K562 (cell line): Measurements from ENCODE around the gene PXDC1. TPM values are rescaled to one million over a fixed set of nuclear protein-coding genes. Genes with fewer than 3 reads are reported as not detected.

Source experiments
- ATAC-seq: fragments of 200-7000 bp; cut with Tn5 transposase; 3 replicates; pipeline ENCODE4 v1.9.1; 2020; ENCODE audit warnings: moderate library complexity
- BruUV-seq: library from RNA; stranded (reverse); fragments of 400-500 nt; replicated peaks from 2 replicates; lab custom pipeline; 2021; lab: Mats Ljungman, UMichigan
- CTCF ChIA-PET: fragments of 300-600 bp; formaldehyde crosslinking; extraction: SDS; loops from one replicate; lab custom pipeline; 2021; ENCODE audit warnings: low intra/inter-chr PET ratio; lab: Yijun Ruan, JAX
- POLR2A ChIA-PET: fragments of 300-600, 350-650 bp; sonication (Branson Sonifier 250); formaldehyde crosslinking; extraction: SDS; loops from one replicate; lab custom pipeline; 2021; ENCODE audit warnings: antibody characterized with exemption, inconsistent platforms; lab: Yijun Ruan, JAX
- DNase-seq, 4 experiments: peaks; one replicate each; pipeline versions ENCODE4 v3.0.0 to v3.0.0-alpha.2; 2011 to 2018; ENCODE audit warnings: low spot score in 3 of 4, mixed read lengths in 3 of 4; ENCODE audit errors: extremely low read depth in 1 of 4
- FAIRE-seq: peaks from 2 replicates; lab custom pipeline; 2011; peaks lifted over from hg19 to GRCh38; lab: Jason Lieb, UNC
- H2AFZ ChIP-seq: 2 replicates; pipeline ENCODE4 v1.6.0; 2011; ENCODE audit warnings: low read depth, low read length, control low read depth, inconsistent platforms
- H3K27ac ChIP-seq: fragments of 200-600 bp; 3 replicates; pipeline ENCODE4 v1.8.0; 2011; ENCODE audit warnings: low read depth, mild to moderate bottlenecking, control low read depth, inconsistent platforms, low read length, moderate library complexity, mixed read lengths; ENCODE audit errors: extremely low read depth
- H3K27me3 ChIP-seq, 2 experiments: fragments of 300-600 bp in 1 of 2; 2 replicates in 1 of 2; 3 replicates in 1 of 2; pipeline versions ENCODE4 v1.6.0 to v1.8.0; 2011; ENCODE audit warnings: inconsistent platforms in 2 of 2, low read length in 2 of 2, mild to moderate bottlenecking in 1 of 2, mixed read lengths in 1 of 2, moderate library complexity in 1 of 2; ENCODE audit not compliant: control insufficient read depth in 2 of 2, insufficient read depth in 2 of 2
- H3K36me3 ChIP-seq: fragments of 300-600 bp; 3 replicates; pipeline ENCODE4 v1.8.0; 2011; ENCODE audit warnings: mild to moderate bottlenecking, low read length, inconsistent platforms; ENCODE audit not compliant: control insufficient read depth, insufficient read depth
- H3K4me1 ChIP-seq, 2 experiments: fragments of 200-600 bp in 1 of 2; replicated peaks in 1 of 2; 2 replicates in 1 of 2; 3 replicates in 1 of 2; pipeline versions ENCODE4 v1.5.1 to v1.8.0; 2011; ENCODE audit warnings: inconsistent platforms in 2 of 2, low read length in 2 of 2, mild to moderate bottlenecking in 1 of 2, mixed read lengths in 1 of 2, moderate library complexity in 1 of 2; ENCODE audit not compliant: control insufficient read depth in 2 of 2, insufficient read depth in 2 of 2
- H3K4me2 ChIP-seq: 2 replicates; pipeline ENCODE4 v1.6.1; 2011; ENCODE audit warnings: low read length, control low read depth, inconsistent platforms, mixed read lengths; ENCODE audit not compliant: insufficient read depth
- H3K4me3 ChIP-seq: fragments of 200-600 bp; sonication (generic), shearing (Covaris generic); 2 replicates; pipeline ENCODE4 v1.5.1; 2016; ENCODE audit warnings: control low read depth, inconsistent platforms
- H3K79me2 ChIP-seq: fragments of 200-600 bp; 3 replicates; pipeline ENCODE4 v1.8.0; 2011; ENCODE audit warnings: low read length, inconsistent platforms; ENCODE audit not compliant: control insufficient read depth, insufficient read depth
- H3K9ac ChIP-seq, 2 experiments: 2 replicates each; pipeline versions ENCODE4 v1.6.0 to v1.6.1; 2011; ENCODE audit warnings: low read depth in 2 of 2, low read length in 2 of 2, control low read depth in 1 of 2, inconsistent platforms in 1 of 2, mild to moderate bottlenecking in 1 of 2, mixed read lengths in 1 of 2; ENCODE audit not compliant: insufficient read depth in 1 of 2
- H3K9me1 ChIP-seq: one replicate; pipeline ENCODE4 v1.6.0; 2011; ENCODE audit warnings: inconsistent platforms, mild to moderate bottlenecking, low read length, moderate library complexity; ENCODE audit not compliant: control insufficient read depth, insufficient read depth
- H3K9me3 ChIP-seq: replicated peaks from 2 replicates; pipeline ENCODE4 v1.5.1; 2011; ENCODE audit warnings: low read depth, low read length, inconsistent platforms; ENCODE audit not compliant: control insufficient read depth, insufficient read depth
- H4K20me1 ChIP-seq: replicated peaks from 2 replicates; pipeline ENCODE4 v1.6.1; 2011; ENCODE audit warnings: low read length, inconsistent platforms, mixed read lengths; ENCODE audit not compliant: control insufficient read depth, insufficient read depth
- ADNP ChIP-seq: fragments of 200-800 bp; sonication (Bioruptor generic); IDR thresholded peaks from 2 replicates; pipeline ENCODE4 v1.6.1; 2016; ENCODE audit warnings: missing genetic modification characterization, missing compliant biosample characterization
- ATF1 ChIP-seq, 2 experiments: fragments of 450-650 bp in 1 of 2; IDR thresholded peaks; 2 replicates each; pipeline ENCODE4 v1.6.1; 2016; ENCODE audit warnings: missing compliant biosample characterization in 1 of 2, missing genetic modification characterization in 1 of 2
- CBFA2T3 ChIP-seq: fragments of 450-650 bp; IDR thresholded peaks from 2 replicates; pipeline ENCODE4 v1.6.1; 2017
- HOXB6 ChIP-seq: fragments of 250-450 bp; sonication (Bioruptor Pico); IDR thresholded peaks from 2 replicates; pipeline ENCODE4 v1.5.1; 2022; ENCODE audit warnings: mild to moderate bottlenecking, borderline replicate concordance
- NONO ChIP-seq, 2 experiments: fragments of 200-400 bp in 1 of 2; fragments of 450-650 bp in 1 of 2; formaldehyde crosslinking in 1 of 2; IDR thresholded peaks; 2 replicates each; pipeline ENCODE4 v1.6.1; 2017; ENCODE audit warnings: low read depth in 2 of 2, mild to moderate bottlenecking in 2 of 2, moderate library complexity in 2 of 2, low read length in 1 of 2
- PATZ1 ChIP-seq: fragments of 250-450 bp; sonication (Bioruptor Pico); IDR thresholded peaks from 2 replicates; pipeline ENCODE4 v1.5.0; 2020; ENCODE audit warnings: mild to moderate bottlenecking, borderline replicate concordance
- RBBP5 ChIP-seq: fragments of 200-600 bp; sonication (generic); IDR thresholded peaks from 2 replicates; pipeline ENCODE4 v1.6.1; 2012; ENCODE audit warnings: borderline replicate concordance, mild to moderate bottlenecking, low read length, control low read depth, inconsistent platforms; ENCODE audit not compliant: insufficient read depth, poor library complexity, severe bottlenecking
- SAFB2 ChIP-seq: fragments of 200-400 bp; formaldehyde crosslinking; IDR thresholded peaks from 2 replicates; pipeline ENCODE4 v1.6.1; 2018; ENCODE audit warnings: borderline replicate concordance, low read length, low read depth, moderate library complexity; ENCODE audit not compliant: severe bottlenecking
- ZNF12 ChIP-seq: sonication (generic); formaldehyde crosslinking; IDR thresholded peaks from 2 replicates; pipeline ENCODE4 v1.4.0; 2020; ENCODE audit warnings: mild to moderate bottlenecking, missing genetic modification reagents
- ZNF511 ChIP-seq: sonication (generic); formaldehyde crosslinking; IDR thresholded peaks from 2 replicates; pipeline ENCODE4 v1.8.0; 2022; ENCODE audit warnings: mild to moderate bottlenecking, missing genetic modification reagents
- ZNF764 ChIP-seq: fragments of 250-450 bp; sonication (Bioruptor Pico); IDR thresholded peaks from 2 replicates; pipeline ENCODE4 v1.4.0; 2020; ENCODE audit warnings: low read depth, mild to moderate bottlenecking, moderate library complexity
- ZSCAN32 ChIP-seq: fragments of 450-650 bp; formaldehyde crosslinking; IDR thresholded peaks from 2 replicates; pipeline ENCODE4 v1.4.0; 2020; ENCODE audit warnings: mild to moderate bottlenecking, moderate library complexity
- WGBS: fragments of 100-300 bp; shearing (Covaris generic); methylation state at CpG from one replicate; pipeline ENCODE4 v1.1.6; 2016; ENCODE audit warnings: low coverage, mixed read lengths; ENCODE audit not compliant: insufficient coverage; ENCODE audit errors: missing lambda C conversion rate; 5-methylcytosine and 5-hydroxymethylcytosine counted together
- in situ Hi-C: fragments of 300-500 bp; cut with MboI; formaldehyde crosslinking; loops from 4 replicates; pipeline ENCODE4 v1.15.0; 2018; ENCODE audit warnings: inconsistent platforms, mixed read lengths
- intact Hi-C: fragments of 100-400 bp; cut with micrococcal nuclease; formaldehyde crosslinking; loops from 2 replicates; pipeline ENCODE4 v1.14.2; 2022
- polyA plus RNA-seq, 8 experiments: library from polyadenylated mRNA; depleted of rRNA in 4 of 8; stranded (reverse) in 5 of 8; unstranded in 3 of 8; fragments of >200 nt; fragmentation: Nextera tagmentation in 2 of 8; fragmentation: Illumina TruSeq in 1 of 8; extraction: Ambion mirVana in 2 of 8; extraction: Trizol in 1 of 8; gene quantifications; 2 replicates each; pipeline versions ENCODE4 v1.2.1 to v1.2.3, GENCODE V29; 2011 to 2014; ENCODE audit warnings: inconsistent platforms in 1 of 8, missing spikeins in 1 of 8
- total RNA-seq, 7 experiments: library from RNA; depleted of rRNA in 6 of 7; stranded (reverse); fragments of >200 nt in 6 of 7; fragmentation: Illumina TruSeq in 2 of 7; extraction: Trizol in 2 of 7; gene quantifications; 2 replicates each; pipeline versions ENCODE4 v1.2.1 to v1.2.3, GENCODE V29; 2011 to 2021; ENCODE audit warnings: low replicate concordance in 1 of 7
- TF ChIP-seq, protein P1 (sequence below): fragments of 250-450 bp; sonication (Bioruptor Pico); IDR thresholded peaks from 2 replicates; pipeline ENCODE4 v1.8.0; 2022; ENCODE audit warnings: inconsistent platforms

The PXDC1 gene
- total and polyA plus RNA-seq, 9 of the 15 experiments (the other 6 are each of a cell fraction or from before 2014, with no cell fraction given) = 0.09 to 0.33 (median 0.16) TPM; not detected in 5

DNA sequence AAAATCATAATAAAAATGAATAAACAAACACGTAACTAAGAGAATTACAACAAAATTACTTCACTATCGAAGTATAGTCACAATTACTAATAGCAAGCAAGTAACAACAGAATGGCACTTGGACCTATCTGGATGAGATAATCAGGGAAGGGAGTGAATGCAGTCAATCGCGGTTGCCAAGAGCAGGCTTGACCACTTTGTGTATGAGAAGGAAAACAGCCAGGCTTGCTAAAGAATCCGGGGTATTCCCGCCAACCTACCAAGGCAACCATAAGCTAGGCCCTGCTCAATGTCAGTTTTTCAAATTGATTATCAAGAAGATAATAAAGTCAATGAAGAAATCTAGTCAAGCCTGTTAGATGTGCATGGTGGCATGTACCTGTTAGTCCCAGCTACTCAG is 39.7 kb downstream of the PXDC1 start:
- ATAC-seq = no peak
- ChIA-PET CTCF (no interaction called here), POLR2A (interaction anchor here (0.8 kb wide), 1 partner anchor 16 kb away, joined by 3 read pairs; no protein-coding TSS in a partner anchor)
- Histone ChIP-seq H2AFZ (no peak overlapping the region), H3K9ac (no peak overlapping the region), H3K27ac (no peak overlapping the region), H3K4me1 (no peaks in the 10 kb centered on the region), H3K27me3 (peaks cover 28 to 54% of the 10 kb centered on the region in 2 experiments; a peak in 4 of 5 replicates), H3K36me3 (no peaks in the 10 kb centered on the region), H3K79me2 (no peaks in the 10 kb centered on the region), H3K4me2 (no peak overlapping the region), H3K9me1 (no peaks in the 10 kb centered on the region), H4K20me1 (0 out of 2 replicates have a peak, but pooled peaks cover 4% of the 10 kb centered on the region), H3K9me3 (no peaks in the 10 kb centered on the region), H3K4me3 (no peak overlapping the region)
- in situ Hi-C loops = no loop called here
- WGBS = 3% methylated on average over 6 of the region's 6 CpGs
- BruUV-seq = no TSS peak
- intact Hi-C loops = no loop called here
- no peak for DNase-seq
- TF ChIP-seq ZNF12 (CRISPR knock-in tag) (no peak), HOXB6 (no peak), SAFB2 (no peak), ATF1 (CRISPR knock-in tag; IDR thresholded peaks at IDR 0.05) (no peak), ATF1 (tag; IDR thresholded peaks at IDR 0.05) (no peak), ZNF511 (CRISPR knock-in tag) (no peak), NONO (IDR thresholded peaks at IDR 0.05; ENCODE audit: low read depth in 2 of 2, low read length in 1 of 2) (no peak), ZNF764 (CRISPR knock-in tag) (no peak), PATZ1 (no peak), ADNP (tag) (no peak), ZSCAN32 (no peak), CBFA2T3 (no peak), RBBP5 (no peak)
- TF ChIP-seq, protein P1, sequence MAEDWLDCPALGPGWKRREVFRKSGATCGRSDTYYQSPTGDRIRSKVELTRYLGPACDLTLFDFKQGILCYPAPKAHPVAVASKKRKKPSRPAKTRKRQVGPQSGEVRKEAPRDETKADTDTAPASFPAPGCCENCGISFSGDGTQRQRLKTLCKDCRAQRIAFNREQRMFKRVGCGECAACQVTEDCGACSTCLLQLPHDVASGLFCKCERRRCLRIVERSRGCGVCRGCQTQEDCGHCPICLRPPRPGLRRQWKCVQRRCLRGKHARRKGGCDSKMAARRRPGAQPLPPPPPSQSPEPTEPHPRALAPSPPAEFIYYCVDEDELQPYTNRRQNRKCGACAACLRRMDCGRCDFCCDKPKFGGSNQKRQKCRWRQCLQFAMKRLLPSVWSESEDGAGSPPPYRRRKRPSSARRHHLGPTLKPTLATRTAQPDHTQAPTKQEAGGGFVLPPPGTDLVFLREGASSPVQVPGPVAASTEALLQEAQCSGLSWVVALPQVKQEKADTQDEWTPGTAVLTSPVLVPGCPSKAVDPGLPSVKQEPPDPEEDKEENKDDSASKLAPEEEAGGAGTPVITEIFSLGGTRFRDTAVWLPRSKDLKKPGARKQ (CRISPR knock-in tag) = no peak
- no peak for FAIRE-seq
